Spleen (tissue), 7 donors: ENCODE data around the gene TMEM125.

Source experiments
- CTCF ChIP-seq, 11 experiments: fragments of 200-600 bp in 7 of 11; fragments of 450-650 bp in 4 of 11; sonication (generic) in 4 of 11; IDR thresholded peaks in 8 of 11; conservative IDR thresholded peaks in 3 of 11; 1 replicate in 7 of 11; 2 replicates in 4 of 11; pipeline versions ENCODE4 v1.4.0 to v1.8.0; 2016 to 2021; ENCODE audit warnings: antibody characterized with exemption in 11 of 11, inconsistent platforms in 4 of 11, mild to moderate bottlenecking in 1 of 11
- POLR2A ChIP-seq, 3 donors: fragments of 450-650 bp; IDR thresholded peaks; one replicate each; pipeline ENCODE4 v1.5.1; 2017; ENCODE audit warnings: antibody characterized with exemption in 3 of 3, mild to moderate bottlenecking in 1 of 3
- donor health status: DM: no; HTN: no; CAD: no; lungs with moderate emphysema.
- donor health status: DM: no; HTN: no; CAD: no.
- donor health status: DM: no; HTN: no; CAD: no.

- TF ChIP-seq CTCF (IDR thresholded peaks at IDR 0.05 in 8 of 11, conservative IDR thresholded peaks at IDR 0.05 in 3 of 11): no peak
- TF ChIP-seq POLR2A (IDR thresholded peaks at IDR 0.05): no peak
Observed at GRCh38 chr1:43314233-43314632, 44.5 kb downstream of the TMEM125 start.
